Skeletal muscle tissue (tissue), 4 donors: ENCODE results near the gene NDFIP2. TPM values are rescaled to one million over a fixed set of nuclear protein-coding genes. Genes with fewer than 3 reads are reported as not detected.

ENCODE experiments used
- H3K27ac ChIP-seq: one replicate; pipeline ENCODE4 v1.7.0; 2013; ENCODE audit warnings: mild to moderate bottlenecking, low read depth, low read length, inconsistent platforms
- H3K27me3 ChIP-seq, 3 donors: one replicate each; pipeline ENCODE4 v1.7.0; 2013; ENCODE audit warnings: low read length in 3 of 3; ENCODE audit not compliant: control insufficient read depth in 3 of 3, insufficient read depth in 3 of 3
- H3K36me3 ChIP-seq, 3 donors: one replicate each; pipeline ENCODE4 v1.7.0; 2013; ENCODE audit warnings: low read length in 3 of 3; ENCODE audit not compliant: control insufficient read depth in 3 of 3, insufficient read depth in 3 of 3
- H3K4me1 ChIP-seq, 3 donors: one replicate each; pipeline ENCODE4 v1.7.0; 2013; ENCODE audit warnings: low read length in 3 of 3, mild to moderate bottlenecking in 3 of 3; ENCODE audit not compliant: control insufficient read depth in 3 of 3, insufficient read depth in 3 of 3
- H3K4me3 ChIP-seq, 3 donors: one replicate each; pipeline ENCODE4 v1.7.0; 2013; ENCODE audit warnings: low read length in 3 of 3
- H3K9ac ChIP-seq, 3 donors: one replicate each; pipeline ENCODE4 v1.7.0; 2013; ENCODE audit warnings: low read length in 3 of 3, mild to moderate bottlenecking in 3 of 3, moderate library complexity in 2 of 3, low read depth in 1 of 3
- H3K9me3 ChIP-seq, 3 donors: one replicate each; pipeline ENCODE4 v1.7.0; 2013; ENCODE audit warnings: low read length in 3 of 3; ENCODE audit not compliant: control insufficient read depth in 3 of 3
- total RNA-seq: library from RNA; depleted of rRNA; stranded (reverse); fragments of >200 nt; gene quantifications from one replicate; pipeline ENCODE4 v1.2.3, GENCODE V29; 2014
- donor health status: Osteomylitis.

NDFIP2 gene
- total RNA-seq, 1 donor from 2014 or later, result 24.0 TPM

GRCh38 chr13:79528759-79529191, 47.8 kb downstream of the NDFIP2 start:
- Histone ChIP-seq H3K9ac (peak overlapping the region in 1 of 3 donors; percentile 22), H3K4me1 (peaks cover 0 to 3% (median 0%) of the 10 kb centered on the region in 3 donors), H3K36me3 (peaks cover 2 to 4% (median 2%) of the 10 kb centered on the region in 3 donors), H3K4me3 (no peak overlapping the region), H3K27ac (no peak overlapping the region), H3K27me3 (no peaks in the 10 kb centered on the region), H3K9me3 (no peaks in the 10 kb centered on the region)

- Histone ChIP-seq H3K9me3 (no peaks in the 10 kb centered on the region), H3K36me3 (peaks cover 0 to 2% (median 2%) of the 10 kb centered on the region in 3 donors), H3K27me3 (no peaks in the 10 kb centered on the region), H3K27ac (no peak overlapping the region), H3K9ac (no peak overlapping the region), H3K4me1 (peaks cover 0 to 3% (median 0%) of the 10 kb centered on the region in 3 donors), H3K4me3 (no peak overlapping the region)
Measured at GRCh38 chr13:79529817-79530216, 48.9 kb downstream of the NDFIP2 start.

- Histone ChIP-seq H3K27ac (no peak overlapping the region), H3K4me1 (peaks cover 0 to 3% (median 0%) of the 10 kb centered on the region in 3 donors), H3K9me3 (no peaks in the 10 kb centered on the region), H3K27me3 (no peaks in the 10 kb centered on the region), H3K9ac (no peak overlapping the region), H3K36me3 (peaks cover 0 to 2% (median 0%) of the 10 kb centered on the region in 3 donors), H3K4me3 (no peak overlapping the region)
Measured at GRCh38 chr13:79530270-79530669, 49.3 kb downstream of the NDFIP2 start.

- no peak overlapping the region for H3K27ac ChIP-seq
- no peak overlapping the region for H3K9ac ChIP-seq
- H3K4me3 ChIP-seq, result no peak overlapping the region
- no peaks in the 10 kb centered on the region for H3K27me3 ChIP-seq
- H3K4me1 ChIP-seq, result peaks cover 0 to 3% (median 0%) of the 10 kb centered on the region in 3 donors
- no peaks in the 10 kb centered on the region for H3K36me3 ChIP-seq
- no peaks in the 10 kb centered on the region for H3K9me3 ChIP-seq
Measured at GRCh38 chr13:79531542-79532254, 50.7 kb downstream of the NDFIP2 start.

- Histone ChIP-seq H3K4me3 (no peak overlapping the region), H3K4me1 (peaks cover 0 to 3% (median 0%) of the 10 kb centered on the region in 3 donors), H3K36me3 (no peaks in the 10 kb centered on the region), H3K9ac (no peak overlapping the region), H3K27me3 (no peaks in the 10 kb centered on the region), H3K27ac (no peak overlapping the region), H3K9me3 (no peaks in the 10 kb centered on the region)
Measured at GRCh38 chr13:79532576-79532975, 51.6 kb downstream of the NDFIP2 start.

GRCh38 chr13:79533781-79534400, 52.9 kb downstream of the NDFIP2 start:
- no peaks in the 10 kb centered on the region for H3K9me3 ChIP-seq
- no peaks in the 10 kb centered on the region for H3K27me3 ChIP-seq
- no peak overlapping the region for H3K27ac ChIP-seq
- no peaks in the 10 kb centered on the region for H3K36me3 ChIP-seq
- H3K4me1 ChIP-seq, result no peaks in the 10 kb centered on the region
- H3K9ac ChIP-seq, result no peak overlapping the region
- no peak overlapping the region for H3K4me3 ChIP-seq

- Histone ChIP-seq H3K9ac (no peak overlapping the region), H3K36me3 (no peaks in the 10 kb centered on the region), H3K27ac (no peak overlapping the region)
Measured at GRCh38 chr13:79534596-79534995, 53.6 kb downstream of the NDFIP2 start.

GRCh38 chr13:79538757-79539156, 57.8 kb downstream of the NDFIP2 start:
- no peak overlapping the region for H3K9ac ChIP-seq

More at GRCh38 chr13:79534596-79534995, 53.6 kb downstream of the NDFIP2 start:
- no peaks in the 10 kb centered on the region for H3K27me3 ChIP-seq
- H3K9me3 ChIP-seq, result no peaks in the 10 kb centered on the region
- H3K4me3 ChIP-seq, result no peak overlapping the region
- H3K4me1 ChIP-seq, result no peaks in the 10 kb centered on the region

GRCh38 chr13:79540504-79540903, 59.5 kb downstream of the NDFIP2 start:
- peaks cover 0 to 4% (median 0%) of the 10 kb centered on the region in 3 donors for H3K4me1 ChIP-seq

More at GRCh38 chr13:79538757-79539156, 57.8 kb downstream of the NDFIP2 start:
- Histone ChIP-seq H3K9me3 (no peaks in the 10 kb centered on the region), H3K27me3 (no peaks in the 10 kb centered on the region), H3K27ac (no peak overlapping the region), H3K4me3 (no peak overlapping the region), H3K36me3 (peaks cover 0 to 3% (median 0%) of the 10 kb centered on the region in 3 donors), H3K4me1 (peaks cover 0 to 4% (median 0%) of the 10 kb centered on the region in 3 donors)

GRCh38 chr13:79541426-79542049, 60.6 kb downstream of the NDFIP2 start:
- Histone ChIP-seq H3K36me3 (peaks cover 0 to 3% (median 0%) of the 10 kb centered on the region in 3 donors), H3K9ac (peak overlapping the region in 1 of 3 donors; percentile 28), H3K27me3 (no peaks in the 10 kb centered on the region), H3K9me3 (no peaks in the 10 kb centered on the region), H3K4me1 (peaks cover 0 to 4% (median 0%) of the 10 kb centered on the region in 3 donors), H3K27ac (no peak overlapping the region), H3K4me3 (no peak overlapping the region)

More at GRCh38 chr13:79540504-79540903, 59.5 kb downstream of the NDFIP2 start:
- Histone ChIP-seq H3K9ac (no peak overlapping the region), H3K36me3 (peaks cover 0 to 3% (median 0%) of the 10 kb centered on the region in 3 donors), H3K4me3 (no peak overlapping the region), H3K27ac (no peak overlapping the region), H3K9me3 (no peaks in the 10 kb centered on the region), H3K27me3 (no peaks in the 10 kb centered on the region)
